Activated T-helper 1 cell treated with anti-CD3 and anti-CD28 coated beads, Interleukin-12 subunit alpha, Interleukin-12 subunit beta, Interleukin-2, Interleukin-4 antibody, amounts not matched to agents 30 ng/mL and 10 ng/mL and 1 ng/mL, durations not matched to agents 14 hours and 24 hours and 36 hours (primary cell): Measurements from ENCODE around the gene EOLA2. TPM values are rescaled to one million over a fixed set of nuclear protein-coding genes. Genes with fewer than 3 reads are reported as not detected.
"Not testable (repeated sequence)": the region's sequence is repeated elsewhere in the genome, so short reads cannot be mapped to it uniquely, and the experiment has no call there.

Experiments
- DNase-seq: peaks from one replicate; pipeline ENCODE4 v3.0.0; 2021; ENCODE audit warnings: low spot score
- H3K27ac Mint-ChIP-seq: one replicate; pipeline ENCODE4 v1.8.0; 2021; ENCODE audit warnings: mild to moderate bottlenecking, mixed read lengths
- H3K27me3 Mint-ChIP-seq: one replicate; pipeline ENCODE4 v1.8.0; 2022; ENCODE audit warnings: mild to moderate bottlenecking, moderate library complexity, mixed read lengths; ENCODE audit not compliant: insufficient read depth
- H3K36me3 Mint-ChIP-seq: one replicate; pipeline ENCODE4 v1.8.0; 2021; ENCODE audit warnings: low read depth, mixed read lengths
- H3K4me1 Mint-ChIP-seq: one replicate; pipeline ENCODE4 v1.8.0; 2021; ENCODE audit warnings: low read depth, mixed read lengths
- H3K4me3 Mint-ChIP-seq: one replicate; pipeline ENCODE4 v1.8.0; 2021; ENCODE audit warnings: mild to moderate bottlenecking, moderate library complexity, mixed read lengths
- H3K9me3 Mint-ChIP-seq: one replicate; pipeline ENCODE4 v1.8.0; 2021; ENCODE audit warnings: mixed read lengths
- intact Hi-C: fragments of 100-400 bp; cut with micrococcal nuclease; formaldehyde crosslinking; loops from one replicate; pipeline ENCODE4 v1.15.1; 2024
- total RNA-seq: library from RNA; stranded (reverse); gene quantifications from 2 replicates; pipeline ENCODE4 v1.2.3, GENCODE V29; 2022

EOLA2 gene
- total RNA-seq, 1 donor from 2014 or later: 54.2 TPM

- intact Hi-C loops, H3K27me3 Mint-ChIP-seq, H3K4me1 Mint-ChIP-seq, H3K36me3 Mint-ChIP-seq, DNase-seq, H3K9me3 Mint-ChIP-seq, H3K4me3 Mint-ChIP-seq: not testable (repeated sequence)
- peak within 1 kb of the TSS; percentile 61 for H3K27ac Mint-ChIP-seq
Observed at GRCh38 chrX:149929400-149929799, 8.9 kb downstream of the EOLA2 start, which contains the start of gene HSFX4. Gene HSFX4, plus strand, starts transcription at chrX:149929573. Its CDS starts 72 bp downstream, at chrX:149929645.

DNA sequence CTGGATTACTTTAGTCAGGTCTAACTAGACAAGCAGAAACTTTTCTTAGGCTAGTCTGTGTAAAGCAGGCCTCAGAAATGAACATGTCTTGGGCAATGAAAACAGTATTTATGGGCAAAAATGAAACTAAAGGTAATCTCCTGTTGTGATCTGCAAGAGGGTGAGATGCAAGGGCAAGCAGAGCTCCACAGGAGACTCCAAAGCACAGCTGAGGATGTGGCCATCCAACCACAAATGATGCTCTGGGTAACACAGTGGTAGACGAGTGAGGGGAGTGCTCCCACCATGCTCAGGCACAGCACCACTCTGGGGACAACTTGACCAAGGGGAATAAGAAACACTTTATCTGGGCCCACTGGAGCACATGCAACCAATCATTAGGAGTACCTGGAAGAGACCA, 9.7 kb downstream of the EOLA2 start:
- H3K27ac Mint-ChIP-seq: peak overlapping the region; percentile 61
- intact Hi-C loops, H3K27me3 Mint-ChIP-seq, H3K4me1 Mint-ChIP-seq, H3K9me3 Mint-ChIP-seq, H3K36me3 Mint-ChIP-seq, H3K4me3 Mint-ChIP-seq: not testable (repeated sequence)
- peak; percentile 25 for DNase-seq

GRCh38 chrX:149927964-149928258, 10.4 kb downstream of the EOLA2 start:
- H3K4me3 Mint-ChIP-seq, intact Hi-C loops, H3K27ac Mint-ChIP-seq, H3K9me3 Mint-ChIP-seq, H3K27me3 Mint-ChIP-seq, H3K4me1 Mint-ChIP-seq, DNase-seq, H3K36me3 Mint-ChIP-seq: not testable (repeated sequence)

GRCh38 chrX:149927245-149927963, 10.9 kb downstream of the EOLA2 start:
- H3K27me3 Mint-ChIP-seq, H3K27ac Mint-ChIP-seq, DNase-seq, H3K4me3 Mint-ChIP-seq, H3K4me1 Mint-ChIP-seq, H3K9me3 Mint-ChIP-seq, intact Hi-C loops, H3K36me3 Mint-ChIP-seq: not testable (repeated sequence)

DNA sequence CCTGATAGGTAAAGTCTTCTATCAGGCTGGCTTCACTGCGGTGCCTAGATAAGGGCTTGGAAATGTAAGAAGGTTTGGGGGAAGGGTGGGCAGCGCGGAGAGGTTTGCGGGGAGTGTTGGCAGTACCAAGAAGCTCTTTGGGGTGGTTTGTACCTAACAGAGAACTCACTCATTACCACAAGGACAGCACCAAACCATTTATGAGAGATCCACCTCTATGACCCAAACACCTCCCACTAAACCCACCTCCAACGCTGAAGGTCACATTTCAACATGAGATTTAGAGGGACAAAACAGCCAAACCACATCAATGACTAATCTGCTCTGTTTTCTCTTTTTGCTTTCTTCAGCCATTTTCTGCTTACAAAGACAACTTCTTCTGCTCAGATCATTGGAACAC, 13.9 kb downstream of the EOLA2 start:
- H3K27ac Mint-ChIP-seq, intact Hi-C loops, H3K4me1 Mint-ChIP-seq, H3K36me3 Mint-ChIP-seq, H3K9me3 Mint-ChIP-seq, H3K27me3 Mint-ChIP-seq, DNase-seq, H3K4me3 Mint-ChIP-seq: not testable (repeated sequence)

- H3K27ac Mint-ChIP-seq, H3K27me3 Mint-ChIP-seq, H3K4me3 Mint-ChIP-seq, H3K9me3 Mint-ChIP-seq, intact Hi-C loops, DNase-seq, H3K4me1 Mint-ChIP-seq, H3K36me3 Mint-ChIP-seq: not testable (repeated sequence)
Observed at GRCh38 chrX:149923836-149924235, 14.5 kb downstream of the EOLA2 start.

DNA sequence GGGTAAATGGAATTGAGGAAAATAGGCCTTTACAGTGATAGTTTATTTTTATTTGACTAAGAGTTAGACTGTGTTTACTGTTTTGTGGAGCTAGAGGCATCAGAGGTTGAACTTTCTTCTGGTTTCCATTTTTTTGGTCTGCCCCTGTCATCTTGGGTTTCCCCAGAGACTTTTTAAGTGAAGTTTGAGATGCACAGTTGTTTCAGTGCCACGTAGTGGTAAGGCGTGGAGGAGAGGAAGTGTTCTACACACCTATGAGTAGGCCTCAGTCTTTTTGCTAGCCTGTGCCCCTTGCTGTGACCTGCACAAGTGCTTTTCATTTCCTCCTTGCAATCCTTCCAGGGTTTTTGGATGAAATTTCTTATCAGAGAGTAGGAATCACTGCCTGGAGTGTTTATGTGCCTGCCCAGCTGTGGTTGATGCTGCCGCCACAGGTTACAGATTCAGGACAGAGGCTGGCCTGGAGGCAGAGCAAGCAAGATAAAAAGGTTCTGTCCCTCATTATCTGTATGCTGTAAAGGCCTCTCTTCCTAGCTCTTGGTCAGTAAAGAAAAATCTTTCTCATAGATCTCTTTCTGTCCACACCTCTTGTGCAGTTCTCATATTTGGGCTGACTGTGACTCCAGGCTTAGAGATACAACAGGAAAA, 21.4 kb downstream of the EOLA2 start:
- peaks cover 10% of the 10 kb centered on the region for H3K9me3 Mint-ChIP-seq
- no peak overlapping the region for H3K4me3 Mint-ChIP-seq
- intact Hi-C loops: no loop called here
- H3K4me1 Mint-ChIP-seq: peaks cover 20% of the 10 kb centered on the region
- H3K36me3 Mint-ChIP-seq: peaks cover 5% of the 10 kb centered on the region
- peak overlapping the region; percentile 76 for H3K27ac Mint-ChIP-seq
- peak; percentile 31 for DNase-seq
- H3K27me3 Mint-ChIP-seq: no peaks in the 10 kb centered on the region

- intact Hi-C loops: loop anchor here (1.0 kb wide), 2 partner anchors 12 to 39 kb away; no protein-coding TSS in a partner anchor
- Mint-ChIP-seq H3K27ac (no peak overlapping the region), H3K4me1 (peaks cover 12% of the 10 kb centered on the region), H3K36me3 (peaks cover 5% of the 10 kb centered on the region), H3K27me3 (no peaks in the 10 kb centered on the region), H3K4me3 (no peak overlapping the region), H3K9me3 (peaks cover 10% of the 10 kb centered on the region)
- DNase-seq: no peak
Observed at GRCh38 chrX:149910178-149910695, 28.1 kb downstream of the EOLA2 start.

GRCh38 chrX:149909324-149910177, 28.7 kb downstream of the EOLA2 start:
- Mint-ChIP-seq H3K4me3 (no peak overlapping the region), H3K4me1 (peaks cover 15% of the 10 kb centered on the region), H3K27ac (no peak overlapping the region), H3K27me3 (no peaks in the 10 kb centered on the region), H3K36me3 (peaks cover 5% of the 10 kb centered on the region), H3K9me3 (peaks cover 10% of the 10 kb centered on the region)
- intact Hi-C loops: loop anchor here (1.0 kb wide), 2 partner anchors 11 to 38 kb away; no protein-coding TSS in a partner anchor
- DNase-seq: no peak

DNA sequence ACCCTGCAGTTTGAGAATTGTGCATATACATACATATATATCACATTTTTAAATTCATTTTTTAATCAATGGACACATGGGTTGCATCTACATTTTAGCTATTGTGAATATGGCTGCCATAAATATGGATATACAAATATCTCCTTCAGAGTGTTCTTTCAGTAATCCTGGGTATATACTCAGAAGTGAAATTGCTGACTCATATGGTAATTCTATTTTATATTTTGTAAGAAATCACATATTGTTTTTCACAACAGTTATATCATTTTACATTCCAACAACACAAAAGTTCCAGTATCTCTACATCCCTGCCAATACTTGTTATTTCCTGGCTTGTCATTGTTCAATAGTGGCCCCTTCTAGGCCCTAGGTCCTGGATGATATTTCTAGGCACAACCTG, 29.6 kb downstream of the EOLA2 start:
- peaks cover 22% of the 10 kb centered on the region for H3K4me1 Mint-ChIP-seq
- no peak overlapping the region for H3K4me3 Mint-ChIP-seq
- no peak for DNase-seq
- no peaks in the 10 kb centered on the region for H3K27me3 Mint-ChIP-seq
- intact Hi-C loops: no loop called here
- no peaks in the 10 kb centered on the region for H3K36me3 Mint-ChIP-seq
- H3K9me3 Mint-ChIP-seq: peaks cover 4% of the 10 kb centered on the region
- H3K27ac Mint-ChIP-seq: no peak overlapping the region

DNA sequence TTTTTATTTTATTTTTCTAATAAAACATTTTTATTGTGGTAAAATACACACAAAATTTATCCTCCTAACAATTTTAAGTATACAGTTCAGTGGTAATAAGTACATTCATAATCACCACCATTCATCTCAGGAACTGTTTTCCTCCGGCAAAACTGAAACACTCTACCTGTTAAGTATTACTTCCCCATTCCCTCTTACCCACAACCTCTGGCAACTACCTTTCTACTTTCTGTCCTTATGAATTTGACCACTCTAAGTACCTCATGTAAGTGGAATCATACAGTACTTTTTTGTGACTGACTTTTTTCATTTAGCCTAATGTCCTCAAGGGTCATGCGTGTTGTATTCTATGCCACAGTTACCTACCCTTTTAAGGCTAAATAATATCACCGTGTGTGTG, 30.0 kb downstream of the EOLA2 start:
- peaks cover 22% of the 10 kb centered on the region for H3K4me1 Mint-ChIP-seq
- H3K9me3 Mint-ChIP-seq: no peaks in the 10 kb centered on the region
- DNase-seq: no peak
- H3K27me3 Mint-ChIP-seq: no peaks in the 10 kb centered on the region
- intact Hi-C loops: no loop called here
- H3K36me3 Mint-ChIP-seq: no peaks in the 10 kb centered on the region
- no peak overlapping the region for H3K27ac Mint-ChIP-seq
- H3K4me3 Mint-ChIP-seq: no peak overlapping the region

DNA sequence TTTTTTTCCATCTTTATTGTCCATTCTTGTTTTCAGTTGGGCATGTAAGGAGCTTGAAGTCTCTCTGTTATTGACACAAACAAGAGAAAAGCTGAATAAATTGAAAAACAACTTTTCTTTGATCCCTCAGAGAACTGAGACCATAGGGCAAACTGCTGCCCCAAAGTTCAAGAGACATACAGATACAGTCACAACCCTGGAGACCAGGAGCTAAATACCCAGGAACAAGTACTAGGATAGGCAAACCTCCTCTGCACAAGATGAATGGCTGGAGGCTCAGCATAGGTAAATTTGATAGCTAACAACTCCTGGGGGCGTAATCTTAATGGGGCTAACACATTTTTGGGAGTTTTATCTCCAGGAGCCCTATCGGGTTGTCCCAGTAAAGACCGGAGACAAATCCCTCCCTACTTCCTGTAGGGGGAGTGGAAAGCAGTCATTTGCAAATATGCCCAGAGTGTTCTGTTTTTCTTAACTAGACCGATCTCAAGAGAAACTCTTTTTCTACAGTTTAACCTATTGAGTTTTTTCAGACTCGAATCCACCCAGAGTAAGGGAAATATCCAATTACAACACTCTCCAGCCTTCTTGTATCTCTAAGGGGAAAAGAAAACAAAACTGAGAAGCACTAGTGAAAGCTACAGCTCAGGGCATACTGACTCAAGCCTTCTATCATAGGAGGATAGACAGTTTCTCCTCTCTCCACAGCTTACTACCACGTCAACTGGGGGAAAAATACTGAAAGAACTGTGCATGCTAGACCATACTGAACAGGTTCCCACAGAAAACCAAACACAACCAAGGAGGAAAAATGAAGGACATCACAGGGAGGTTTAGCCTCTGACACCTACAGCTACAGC, 34.2 kb downstream of the EOLA2 start:
- no peak for DNase-seq
- peak overlapping the region; percentile 85 for H3K27ac Mint-ChIP-seq
- H3K27me3 Mint-ChIP-seq: no peaks in the 10 kb centered on the region
- H3K4me3 Mint-ChIP-seq: peak overlapping the region; percentile 64
- intact Hi-C loops: no loop called here
- peaks cover 19% of the 10 kb centered on the region for H3K4me1 Mint-ChIP-seq
- H3K9me3 Mint-ChIP-seq: peaks cover under 1% of the 10 kb centered on the region
- no peaks in the 10 kb centered on the region for H3K36me3 Mint-ChIP-seq
